Mesenchymal stem cell (in vitro differentiated cells and primary cell): ENCODE measurements around the gene ZNF20.
"Not testable (repeated sequence)": the region's sequence is repeated elsewhere in the genome, so short reads cannot be mapped to it uniquely, and the experiment has no call there.

Experiments used
- DNase-seq: peaks from one replicate; pipeline ENCODE4 v3.0.0-alpha.2; 2013
- H2AFZ ChIP-seq: one replicate; pipeline ENCODE4 v1.6.1; 2013; ENCODE audit warnings: low read depth, mild to moderate bottlenecking, control low read depth, inconsistent platforms, low read length, moderate library complexity
- H2AK5ac ChIP-seq: 2 replicates; pipeline ENCODE4 v1.6.1; 2013; ENCODE audit warnings: low read length, moderate library complexity, mild to moderate bottlenecking, inconsistent platforms; ENCODE audit not compliant: severe bottlenecking
- H2BK120ac ChIP-seq: one replicate; pipeline ENCODE4 v1.6.1; 2013; ENCODE audit warnings: low read depth, mild to moderate bottlenecking, inconsistent platforms, low read length, moderate library complexity
- H2BK12ac ChIP-seq, 2 experiments: one replicate each; pipeline ENCODE4 v1.6.1; 2013; ENCODE audit warnings: inconsistent platforms in 2 of 2, low read length in 2 of 2, mild to moderate bottlenecking in 2 of 2, moderate library complexity in 2 of 2, control low read depth in 1 of 2
- H2BK15ac ChIP-seq: one replicate; pipeline ENCODE4 v1.6.1; 2013; ENCODE audit warnings: mild to moderate bottlenecking, low read depth, inconsistent platforms; ENCODE audit not compliant: poor library complexity, severe bottlenecking
- H2BK5ac ChIP-seq: 2 replicates; pipeline ENCODE4 v1.6.1; 2013; ENCODE audit warnings: low read depth, mild to moderate bottlenecking, low read length, control low read depth, inconsistent platforms; ENCODE audit not compliant: poor library complexity, severe bottlenecking
- H3K14ac ChIP-seq, 2 experiments: one replicate each; pipeline ENCODE4 v1.6.1; 2013; ENCODE audit warnings: inconsistent platforms in 2 of 2, low read length in 2 of 2, control low read depth in 1 of 2, mild to moderate bottlenecking in 1 of 2, moderate library complexity in 1 of 2
- H3K18ac ChIP-seq, 2 experiments: one replicate each; pipeline ENCODE4 v1.6.1; 2013; ENCODE audit warnings: inconsistent platforms in 2 of 2, low read length in 2 of 2, control low read depth in 1 of 2, low read depth in 1 of 2, mild to moderate bottlenecking in 1 of 2
- H3K23ac ChIP-seq, 2 experiments: one replicate each; pipeline ENCODE4 v1.6.1; 2013; ENCODE audit warnings: inconsistent platforms in 2 of 2, low read length in 2 of 2, mild to moderate bottlenecking in 2 of 2, moderate library complexity in 2 of 2, control low read depth in 1 of 2
- H3K27ac ChIP-seq: 2 replicates; pipeline ENCODE4 v1.5.1; 2013; ENCODE audit warnings: mild to moderate bottlenecking, moderate library complexity, low read length, control low read depth, inconsistent platforms; ENCODE audit not compliant: poor library complexity, severe bottlenecking
- H3K27me3 ChIP-seq, 2 experiments: 2 replicates each; pipeline versions ENCODE4 v1.6.1 to v1.7.0; 2013; ENCODE audit warnings: low read length in 2 of 2, mild to moderate bottlenecking in 2 of 2, moderate library complexity in 2 of 2, control low read depth in 1 of 2, inconsistent platforms in 1 of 2; ENCODE audit not compliant: control insufficient read depth in 1 of 2, insufficient read depth in 1 of 2
- H3K36me3 ChIP-seq, 2 experiments: 2 replicates each; pipeline versions ENCODE4 v1.6.1 to v1.7.0; 2013; ENCODE audit warnings: low read length in 2 of 2, control low read depth in 1 of 2, inconsistent platforms in 1 of 2, low read depth in 1 of 2, mild to moderate bottlenecking in 1 of 2; ENCODE audit not compliant: insufficient read depth in 2 of 2, control insufficient read depth in 1 of 2
- H3K4ac ChIP-seq, 2 experiments: one replicate each; pipeline ENCODE4 v1.6.1; 2013; ENCODE audit warnings: inconsistent platforms in 2 of 2, low read length in 2 of 2, mild to moderate bottlenecking in 2 of 2, moderate library complexity in 2 of 2, control low read depth in 1 of 2, low read depth in 1 of 2
- H3K4me1 ChIP-seq: 2 replicates; pipeline ENCODE4 v1.6.1; 2013; ENCODE audit warnings: low read depth, low read length, control low read depth; ENCODE audit not compliant: control insufficient read depth, insufficient read depth
- H3K4me2 ChIP-seq: 2 replicates; pipeline ENCODE4 v1.6.1; 2013; ENCODE audit warnings: low read length, mild to moderate bottlenecking, inconsistent platforms; ENCODE audit not compliant: poor library complexity, severe bottlenecking
- H3K4me3 ChIP-seq, 2 experiments: 2 replicates each; pipeline versions ENCODE4 v1.5.1 to v1.7.0; 2013; ENCODE audit warnings: low read length in 2 of 2, mild to moderate bottlenecking in 2 of 2, control low read depth in 1 of 2, low read depth in 1 of 2; ENCODE audit not compliant: insufficient read depth in 1 of 2
- H3K79me1 ChIP-seq: replicated peaks from 2 replicates; pipeline ENCODE4 v1.6.1; 2013; ENCODE audit warnings: mild to moderate bottlenecking, control low read depth, low read length, inconsistent platforms; ENCODE audit not compliant: poor library complexity, severe bottlenecking
- H3K9ac ChIP-seq: 2 replicates; pipeline ENCODE4 v1.7.0; 2013; ENCODE audit warnings: mild to moderate bottlenecking, low read length, moderate library complexity
- H3K9me3 ChIP-seq: 2 replicates; pipeline ENCODE4 v1.7.0; 2013; ENCODE audit warnings: mild to moderate bottlenecking, low read length; ENCODE audit not compliant: control insufficient read depth
- H4K8ac ChIP-seq: one replicate; pipeline ENCODE4 v1.6.1; 2013; ENCODE audit warnings: inconsistent platforms, mild to moderate bottlenecking, low read length, moderate library complexity
- H4K91ac ChIP-seq: one replicate; pipeline ENCODE4 v1.6.1; 2013; ENCODE audit warnings: mild to moderate bottlenecking, low read length, inconsistent platforms
- WGBS: methylation state at CpG from one replicate; pipeline ENCODE4 v1.1.7; 2013; ENCODE audit warnings: mixed read lengths; 5-methylcytosine and 5-hydroxymethylcytosine counted together

ZNF20 gene

DNA sequence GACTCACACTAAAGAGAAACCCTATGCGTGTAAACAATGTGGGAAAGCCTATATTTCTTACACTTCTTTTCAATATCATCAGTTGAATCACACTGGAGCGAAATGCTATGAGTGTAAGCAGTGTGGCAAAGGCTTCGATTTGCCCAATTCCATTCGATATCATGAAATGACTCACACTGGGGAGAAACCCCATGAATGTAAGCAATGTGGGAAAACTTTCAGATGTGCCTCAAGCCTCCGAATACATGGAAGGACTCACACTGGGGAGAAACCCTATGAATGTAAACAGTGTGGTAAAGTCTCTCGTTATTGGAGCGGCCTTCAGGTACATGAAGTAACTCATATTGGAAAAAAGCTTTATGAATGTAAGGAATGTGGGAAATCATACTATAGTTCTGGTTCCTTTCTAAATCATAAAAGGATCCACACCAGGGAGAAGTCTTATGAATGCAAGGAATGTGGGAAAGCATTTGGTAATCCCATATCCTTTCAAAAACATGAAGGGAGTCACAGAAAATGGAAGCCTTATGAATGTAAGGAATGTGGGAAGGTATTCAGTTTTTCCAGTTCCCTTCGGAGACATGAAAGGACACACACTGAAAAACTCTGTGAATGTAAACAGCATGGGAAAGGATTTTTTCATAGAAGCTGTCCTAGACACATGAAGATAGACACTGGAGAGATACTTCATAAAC is 28.1 kb downstream of the ZNF20 start:
- no peak overlapping the region for H2AK5ac ChIP-seq
- no peak overlapping the region for H3K23ac ChIP-seq
- no peak overlapping the region for H3K9ac ChIP-seq
- H3K79me1 ChIP-seq: no peaks in the 10 kb centered on the region
- H3K27me3 ChIP-seq: no peaks in the 10 kb centered on the region
- H2BK120ac ChIP-seq: no peak overlapping the region
- no peak overlapping the region for H2BK5ac ChIP-seq
- no peaks in the 10 kb centered on the region for H3K4me1 ChIP-seq
- H3K4me3 ChIP-seq: peak overlapping the region in 1 of 2 experiments; percentile 53
- DNase-seq: no peak
- no peak overlapping the region for H2AFZ ChIP-seq
- H3K18ac ChIP-seq: no peak overlapping the region
- H3K4ac ChIP-seq: no peak overlapping the region
- no peak overlapping the region for H2BK15ac ChIP-seq
- no peak overlapping the region for H3K4me2 ChIP-seq
- peaks cover 52% of the 10 kb centered on the region for H3K9me3 ChIP-seq
- H3K36me3 ChIP-seq: peaks cover 2 to 38% of the 10 kb centered on the region in 2 experiments
- H4K91ac ChIP-seq: no peak overlapping the region
- H4K8ac ChIP-seq: no peak overlapping the region
- 90% methylated on average over 8 of the region's 8 CpGs for WGBS
- H2BK12ac ChIP-seq: no peak overlapping the region
- no peak overlapping the region for H3K14ac ChIP-seq
- H3K27ac ChIP-seq: no peak overlapping the region

DNA sequence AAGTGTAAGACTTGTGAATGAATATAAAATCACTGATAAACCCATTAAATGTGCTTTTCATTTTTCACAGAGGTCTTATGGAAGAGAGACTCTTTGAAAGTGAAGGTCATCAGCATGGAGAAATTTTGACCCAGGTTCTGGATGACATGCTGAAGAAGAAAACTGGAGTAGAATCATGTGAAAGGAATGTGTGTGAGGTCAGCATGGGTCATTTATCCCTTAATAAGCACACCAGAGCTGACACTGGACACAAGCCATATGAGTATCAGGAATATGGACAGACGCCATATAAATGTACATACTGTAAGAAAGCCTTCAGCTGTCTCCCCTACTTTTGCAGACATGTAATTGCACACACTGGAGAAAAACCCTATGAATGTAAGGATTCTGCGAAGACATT is 29.0 kb downstream of the ZNF20 start:
- Histone ChIP-seq H2BK12ac (no peak overlapping the region), H3K4ac (no peak overlapping the region), H3K4me3 (peak overlapping the region in 1 of 2 experiments; percentile 53), H3K14ac (no peak overlapping the region), H2BK120ac (no peak overlapping the region), H3K9me3 (peaks cover 52% of the 10 kb centered on the region), H3K23ac (no peak overlapping the region), H3K27me3 (no peaks in the 10 kb centered on the region), H4K8ac (no peak overlapping the region), H2BK15ac (no peak overlapping the region), H3K36me3 (peaks cover 2 to 38% of the 10 kb centered on the region in 2 experiments), H3K4me1 (no peaks in the 10 kb centered on the region), H2AK5ac (no peak overlapping the region), H4K91ac (no peak overlapping the region), H3K4me2 (no peak overlapping the region), H2BK5ac (no peak overlapping the region), H3K18ac (no peak overlapping the region), H2AFZ (no peak overlapping the region), H3K27ac (no peak overlapping the region), H3K79me1 (no peaks in the 10 kb centered on the region), H3K9ac (no peak overlapping the region)
- WGBS: no CpG with 5 or more reads among the region's 2 CpGs
- no peak for DNase-seq

DNA sequence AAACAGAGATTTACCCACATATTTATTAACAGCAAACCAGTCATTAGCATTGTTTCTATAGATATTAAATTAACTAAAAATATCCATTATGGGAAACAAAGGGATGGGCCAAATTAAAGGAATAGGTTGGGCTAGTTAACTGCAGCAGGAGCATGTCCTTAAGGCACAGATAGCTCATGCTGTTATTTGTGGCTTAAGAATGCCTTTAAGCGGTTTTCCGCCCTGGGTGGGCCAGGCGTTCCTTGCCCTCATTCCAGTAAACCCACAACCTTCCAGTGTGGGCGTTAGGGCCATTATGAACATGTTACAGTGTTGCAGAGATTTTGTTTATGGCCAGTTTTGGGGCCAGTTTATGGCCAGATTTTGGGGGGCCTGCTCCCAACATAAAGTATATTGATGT is 36.2 kb downstream of the ZNF20 start:
- H3K4me3 ChIP-seq, H2AFZ ChIP-seq, H3K36me3 ChIP-seq, H4K91ac ChIP-seq, DNase-seq, H3K9ac ChIP-seq, H3K4ac ChIP-seq, H3K18ac ChIP-seq, H2AK5ac ChIP-seq, H3K14ac ChIP-seq, H2BK12ac ChIP-seq, H3K4me2 ChIP-seq, H3K23ac ChIP-seq, H3K27me3 ChIP-seq, H2BK120ac ChIP-seq, H3K79me1 ChIP-seq, H4K8ac ChIP-seq, H3K27ac ChIP-seq, H2BK15ac ChIP-seq, H2BK5ac ChIP-seq, H3K9me3 ChIP-seq, H3K4me1 ChIP-seq: not testable (repeated sequence)
- WGBS: 76% methylated on average over 2 of the region's 4 CpGs

DNA sequence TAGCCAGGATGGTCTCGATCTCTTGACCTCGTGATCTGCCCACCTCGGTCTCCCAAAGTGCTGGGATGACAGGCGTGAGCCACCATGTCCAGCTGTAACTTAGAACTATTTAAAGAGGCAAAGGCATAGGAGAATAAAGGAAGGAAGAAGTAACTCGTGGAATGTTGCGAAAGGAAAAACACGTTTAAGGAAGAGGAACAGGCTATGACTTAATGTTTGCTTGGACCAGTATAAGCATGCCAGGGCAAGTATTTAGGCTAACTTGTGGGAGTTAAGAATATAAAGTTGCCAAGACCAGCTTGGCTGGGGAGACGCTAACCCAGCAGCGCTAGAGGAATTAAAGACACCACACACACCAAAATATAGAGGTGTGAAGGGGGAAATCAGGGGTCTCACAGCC is 42.1 kb downstream of the ZNF20 start:
- Histone ChIP-seq H2BK5ac (no peak overlapping the region), H3K9me3 (peaks cover 7% of the 10 kb centered on the region)

More for the DNA sequence above, 42.1 kb downstream of the ZNF20 start:
- no peak overlapping the region for H3K14ac ChIP-seq
- DNase-seq: no peak
- no peak overlapping the region for H2AFZ ChIP-seq
- H3K9ac ChIP-seq: no peak overlapping the region
- no peak overlapping the region for H3K27ac ChIP-seq
- H3K27me3 ChIP-seq: no peaks in the 10 kb centered on the region
- H2BK15ac ChIP-seq: no peak overlapping the region
- H3K4me1 ChIP-seq: no peaks in the 10 kb centered on the region
- no peak overlapping the region for H4K91ac ChIP-seq
- H3K36me3 ChIP-seq: no peaks in the 10 kb centered on the region
- H3K79me1 ChIP-seq: no peaks in the 10 kb centered on the region
- no peak overlapping the region for H2AK5ac ChIP-seq
- WGBS: 97% methylated on average over 7 of the region's 9 CpGs
- no peak overlapping the region for H3K18ac ChIP-seq
- H3K4me2 ChIP-seq: no peak overlapping the region
- no peak overlapping the region for H3K4me3 ChIP-seq
- no peak overlapping the region for H3K4ac ChIP-seq
- no peak overlapping the region for H4K8ac ChIP-seq
- no peak overlapping the region for H2BK120ac ChIP-seq
- H2BK12ac ChIP-seq: no peak overlapping the region
- H3K23ac ChIP-seq: no peak overlapping the region
